Keratinocyte (primary cell): ENCODE results near the gene SLC6A9. TPM values are rescaled to one million over a fixed set of nuclear protein-coding genes. Genes with fewer than 3 reads are reported as not detected.

Source experiments
- DNase-seq: peaks from one replicate; pipeline ENCODE4 v3.0.0-alpha.2; 2011; ENCODE audit warnings: low read depth, missing footprints, low spot score
- FAIRE-seq: peaks from 2 replicates; lab custom pipeline; 2011; peaks lifted over from hg19 to GRCh38; lab: Jason Lieb, UNC
- H2AFZ ChIP-seq: 2 replicates; pipeline ENCODE4 v1.6.0; 2012; ENCODE audit warnings: low read length, control low read depth, inconsistent platforms; ENCODE audit not compliant: control insufficient read depth
- H3K27ac ChIP-seq: 2 replicates; pipeline ENCODE4 v1.5.1; 2011; ENCODE audit warnings: low read length; ENCODE audit not compliant: control insufficient read depth, insufficient read depth
- H3K27me3 ChIP-seq: 3 replicates; pipeline ENCODE4 v1.6.0; 2011; ENCODE audit warnings: low read length; ENCODE audit not compliant: control insufficient read depth, insufficient read depth; ENCODE audit errors: extremely low read depth
- H3K36me3 ChIP-seq, 2 experiments: 2 replicates in 1 of 2; 3 replicates in 1 of 2; pipeline ENCODE4 v1.5.1; 2011; ENCODE audit warnings: low read length in 2 of 2, mild to moderate bottlenecking in 1 of 2; ENCODE audit not compliant: control insufficient read depth in 2 of 2, insufficient read depth in 2 of 2; ENCODE audit errors: extremely low read depth in 1 of 2
- H3K4me1 ChIP-seq: 3 replicates; pipeline ENCODE4 v1.5.1; 2011; ENCODE audit warnings: low read length; ENCODE audit not compliant: control insufficient read depth, insufficient read depth; ENCODE audit errors: extremely low read depth
- H3K4me2 ChIP-seq: 3 replicates; pipeline ENCODE4 v1.6.0; 2011; ENCODE audit warnings: low read depth, low read length; ENCODE audit not compliant: control insufficient read depth, insufficient read depth; ENCODE audit errors: extremely low read depth
- H3K4me3 ChIP-seq, 3 experiments: fragments of 200-600 bp in 1 of 3; sonication (generic) in 1 of 3; 2 replicates in 2 of 3; 3 replicates in 1 of 3; pipeline ENCODE4 v1.5.1; 2011 to 2016; ENCODE audit warnings: low read length in 3 of 3, mild to moderate bottlenecking in 3 of 3, control low read depth in 2 of 3, inconsistent platforms in 1 of 3, low read depth in 1 of 3, mixed read lengths in 1 of 3, mixed run types in 1 of 3, moderate library complexity in 1 of 3; ENCODE audit not compliant: control insufficient read depth in 2 of 3, insufficient read depth in 2 of 3; ENCODE audit errors: extremely low read depth in 1 of 3
- H3K79me2 ChIP-seq: 2 replicates; pipeline ENCODE4 v1.6.0; 2012; ENCODE audit warnings: low read length; ENCODE audit not compliant: control insufficient read depth, insufficient read depth
- H3K9ac ChIP-seq: 3 replicates; pipeline ENCODE4 v1.6.0; 2011; ENCODE audit warnings: low read length; ENCODE audit not compliant: control insufficient read depth, insufficient read depth; ENCODE audit errors: extremely low read depth
- H3K9me1 ChIP-seq: 3 replicates; pipeline ENCODE4 v1.6.0; 2011; ENCODE audit warnings: low read length; ENCODE audit not compliant: control insufficient read depth, insufficient read depth; ENCODE audit errors: extremely low read depth
- H3K9me3 ChIP-seq: 2 replicates; pipeline ENCODE4 v1.5.1; 2012; ENCODE audit warnings: low read depth, low read length; ENCODE audit not compliant: control insufficient read depth
- H4K20me1 ChIP-seq: 3 replicates; pipeline ENCODE4 v1.6.0; 2011; ENCODE audit warnings: low read length; ENCODE audit not compliant: control insufficient read depth, insufficient read depth; ENCODE audit errors: extremely low read depth
- CTCF ChIP-seq, 3 experiments: IDR thresholded peaks in 1 of 3; conservative IDR thresholded peaks in 1 of 3; optimal IDR thresholded peaks in 1 of 3; 2 replicates in 2 of 3; 3 replicates in 1 of 3; pipeline versions ENCODE3 to v1.5.1; 2011; ENCODE audit warnings: low read length in 3 of 3, mild to moderate bottlenecking in 3 of 3, moderate library complexity in 2 of 3, control low read depth in 1 of 3, inconsistent platforms in 1 of 3; ENCODE audit not compliant: insufficient read depth in 2 of 3; ENCODE audit errors: extremely low read depth in 1 of 3
- EZH2 ChIP-seq: IDR thresholded peaks from one replicate; pipeline ENCODE4 v1.6.1; 2012; ENCODE audit warnings: inconsistent platforms, mild to moderate bottlenecking, low read length, moderate library complexity
- dilution Hi-C: fragments of 300-500 bp; cut with MboI; formaldehyde crosslinking; loops from one replicate; pipeline ENCODE4 v1.7.0; 2020; ENCODE audit warnings: low sequenced_read_pairs; ENCODE audit not compliant: extremely low pct_ligation_motif_present
- polyA plus RNA-seq, 5 experiments: library from polyadenylated mRNA; depleted of rRNA in 3 of 5; stranded (reverse) in 3 of 5; stranded (forward) in 1 of 5; unstranded in 1 of 5; fragments of >200 nt; gene quantifications; 1 replicate in 1 of 5; 2 replicates in 3 of 5; 3 replicates in 1 of 5; pipeline versions ENCODE4 v1.2.1 to v1.2.3, GENCODE V29; 2011 to 2012; ENCODE audit warnings: missing spikeins in 2 of 5, low read depth in 1 of 5, low replicate concordance in 1 of 5

SLC6A9 gene
- polyA plus RNA-seq, 1 donor (not counting 4 experiments of a cell fraction or from before 2014, with no cell fraction given) = 5.3 TPM

DNA sequence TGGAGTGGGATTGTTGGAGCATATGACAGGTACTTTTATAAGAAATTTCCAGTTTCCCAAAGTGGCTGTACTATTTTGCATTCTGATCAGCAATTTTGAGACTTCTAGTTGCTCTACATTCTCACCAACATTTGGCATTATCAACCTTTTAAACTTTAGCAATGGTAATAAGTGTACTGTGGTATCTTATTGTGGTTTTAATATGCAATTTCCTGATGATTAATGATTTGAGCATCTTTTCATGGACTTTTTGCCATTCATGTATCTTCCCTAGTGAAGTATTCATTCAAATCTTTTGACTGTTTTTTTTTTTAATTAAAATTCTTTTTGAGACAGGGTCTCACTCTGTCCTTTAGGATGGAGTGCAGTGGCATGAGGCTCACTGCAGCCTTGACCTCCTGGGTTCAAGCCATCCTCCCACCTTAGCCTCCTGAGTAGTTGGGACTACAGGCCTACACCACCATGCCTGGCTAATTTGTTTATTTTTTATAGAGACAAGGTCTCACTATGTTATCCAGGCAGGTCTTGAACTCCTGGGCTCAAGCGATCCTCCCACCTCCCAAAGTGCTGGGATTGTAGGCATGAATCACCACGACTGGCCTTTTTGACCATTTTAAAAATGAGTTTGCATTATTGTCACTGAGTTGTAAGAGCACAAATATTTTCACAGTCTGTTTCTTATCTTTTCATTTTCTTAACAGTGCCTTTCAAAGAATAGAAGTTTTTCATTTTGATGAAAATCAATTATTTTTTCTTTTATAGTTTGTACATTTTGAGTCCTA is 7.8 kb upstream of the SLC6A9 start:
- H4K20me1 ChIP-seq = no peaks in the 10 kb centered on the region
- H3K4me1 ChIP-seq = peaks cover 23% of the 10 kb centered on the region
- H2AFZ ChIP-seq = no peak overlapping the region
- H3K9ac ChIP-seq = no peak overlapping the region
- peak; percentile 13 for FAIRE-seq
- no peaks in the 10 kb centered on the region for H3K79me2 ChIP-seq
- dilution Hi-C loops = no loop called here
- TF ChIP-seq EZH2 = no peak
- TF ChIP-seq CTCF (optimal IDR thresholded peaks at IDR 0.05 in 1 of 3, IDR thresholded peaks at IDR 0.05 in 1 of 3, conservative IDR thresholded peaks at IDR 0.05 in 1 of 3; ENCODE audit: extremely low read depth in 1 of 3, insufficient read depth in 2 of 3, low read length in 3 of 3) = no peak
- H3K9me1 ChIP-seq = no peaks in the 10 kb centered on the region
- no peak overlapping the region for H3K27ac ChIP-seq
- peak overlapping the region; percentile 16 for H3K4me2 ChIP-seq
- H3K27me3 ChIP-seq = no peaks in the 10 kb centered on the region
- DNase-seq = no peak
- no peak overlapping the region for H3K4me3 ChIP-seq
- no peaks in the 10 kb centered on the region for H3K9me3 ChIP-seq
- no peaks in the 10 kb centered on the region for H3K36me3 ChIP-seq

DNA sequence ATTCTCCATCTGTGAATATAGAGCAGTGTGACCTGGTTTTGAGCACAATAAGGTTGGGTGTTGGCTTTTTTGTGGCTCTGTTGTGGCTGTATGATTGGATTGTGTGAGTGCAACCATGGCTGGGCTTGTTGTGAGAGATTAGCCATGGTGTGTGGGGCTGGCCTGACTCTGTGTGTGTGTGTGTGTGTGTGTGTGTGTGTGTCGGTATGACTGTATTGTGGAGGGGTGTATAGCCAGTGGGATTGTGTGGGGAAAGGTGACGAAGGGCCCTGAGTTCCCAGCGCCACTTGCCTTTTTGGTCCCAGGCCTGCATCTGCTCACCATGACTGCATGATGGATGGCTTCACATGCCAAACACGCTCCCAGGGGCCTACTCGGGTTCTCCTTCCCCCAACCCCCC is 5.9 kb upstream of the SLC6A9 start:
- Histone ChIP-seq H3K9me1 (no peaks in the 10 kb centered on the region), H3K79me2 (no peaks in the 10 kb centered on the region), H3K4me1 (peaks cover 23% of the 10 kb centered on the region), H3K36me3 (no peaks in the 10 kb centered on the region), H3K27me3 (no peaks in the 10 kb centered on the region), H3K4me2 (no peak overlapping the region), H3K9me3 (no peaks in the 10 kb centered on the region), H4K20me1 (no peaks in the 10 kb centered on the region), H3K27ac (no peak overlapping the region), H2AFZ (no peak overlapping the region), H3K9ac (no peak overlapping the region), H3K4me3 (no peak overlapping the region)
- DNase-seq = no peak
- no peak for TF ChIP-seq CTCF (optimal IDR thresholded peaks at IDR 0.05 in 1 of 3, IDR thresholded peaks at IDR 0.05 in 1 of 3, conservative IDR thresholded peaks at IDR 0.05 in 1 of 3; ENCODE audit: extremely low read depth in 1 of 3, insufficient read depth in 2 of 3, low read length in 3 of 3)
- TF ChIP-seq EZH2 = no peak
- dilution Hi-C loops = no loop called here
- FAIRE-seq = no peak
